Fibroblast of lung (primary cell): ENCODE results near the gene NCEH1.

Experiments
- EZH2 ChIP-seq: IDR thresholded peaks from 2 replicates; pipeline ENCODE4 v1.5.1; 2012; ENCODE audit warnings: low read length, control low read depth, mild to moderate bottlenecking; ENCODE audit errors: missing control alignments
- TF ChIP-seq, protein P1 (sequence below), 2 donors: IDR thresholded peaks in 1 of 2; conservative IDR thresholded peaks in 1 of 2; 1 replicate in 1 of 2; 2 replicates in 1 of 2; pipeline ENCODE4 v1.5.1; 2011 to 2012; ENCODE audit warnings: low read length in 2 of 2, control low read depth in 1 of 2, inconsistent platforms in 1 of 2, low read depth in 1 of 2, mild to moderate bottlenecking in 1 of 2

DNA sequence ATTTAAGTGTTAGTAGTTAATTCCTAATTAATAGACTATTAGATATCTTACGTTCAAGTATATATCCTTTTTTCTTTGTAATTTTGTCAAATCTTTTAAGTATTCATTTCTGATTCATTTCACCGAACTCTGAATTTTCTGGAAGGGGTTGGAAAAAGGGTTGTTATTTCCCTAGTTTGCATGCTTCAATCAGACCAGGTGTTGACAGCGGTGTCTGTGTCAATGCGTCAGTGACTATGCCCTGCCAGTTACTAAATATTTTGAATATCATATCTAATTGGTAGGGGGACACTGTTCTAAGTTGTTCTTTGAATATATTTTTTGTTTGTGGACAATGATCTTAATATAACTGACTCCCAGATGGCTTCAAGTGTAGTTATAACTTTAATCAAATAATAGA, 124.9 kb downstream of the NCEH1 start:
- TF ChIP-seq, protein P1, sequence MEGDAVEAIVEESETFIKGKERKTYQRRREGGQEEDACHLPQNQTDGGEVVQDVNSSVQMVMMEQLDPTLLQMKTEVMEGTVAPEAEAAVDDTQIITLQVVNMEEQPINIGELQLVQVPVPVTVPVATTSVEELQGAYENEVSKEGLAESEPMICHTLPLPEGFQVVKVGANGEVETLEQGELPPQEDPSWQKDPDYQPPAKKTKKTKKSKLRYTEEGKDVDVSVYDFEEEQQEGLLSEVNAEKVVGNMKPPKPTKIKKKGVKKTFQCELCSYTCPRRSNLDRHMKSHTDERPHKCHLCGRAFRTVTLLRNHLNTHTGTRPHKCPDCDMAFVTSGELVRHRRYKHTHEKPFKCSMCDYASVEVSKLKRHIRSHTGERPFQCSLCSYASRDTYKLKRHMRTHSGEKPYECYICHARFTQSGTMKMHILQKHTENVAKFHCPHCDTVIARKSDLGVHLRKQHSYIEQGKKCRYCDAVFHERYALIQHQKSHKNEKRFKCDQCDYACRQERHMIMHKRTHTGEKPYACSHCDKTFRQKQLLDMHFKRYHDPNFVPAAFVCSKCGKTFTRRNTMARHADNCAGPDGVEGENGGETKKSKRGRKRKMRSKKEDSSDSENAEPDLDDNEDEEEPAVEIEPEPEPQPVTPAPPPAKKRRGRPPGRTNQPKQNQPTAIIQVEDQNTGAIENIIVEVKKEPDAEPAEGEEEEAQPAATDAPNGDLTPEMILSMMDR (conservative IDR thresholded peaks at IDR 0.05 in 1 of 2, IDR thresholded peaks at IDR 0.05 in 1 of 2; ENCODE audit: low read depth in 1 of 2, low read length in 2 of 2) = no peak
- TF ChIP-seq EZH2 = no peak
